A549 (cell line): ENCODE data around the gene CADPS2. TPM values are rescaled to one million over a fixed set of nuclear protein-coding genes. Genes with fewer than 3 reads are reported as not detected.

ENCODE experiments used
- ATAC-seq, 2 experiments: fragments of 200-7000 bp in 1 of 2; fragments of >200 bp in 1 of 2; cut with Nextera tagmentation in 1 of 2; cut with Tn5 transposase in 1 of 2; 3 replicates each; pipeline versions ENCODE4 v1.8.0 to v1.9.1; 2018 to 2020; ENCODE audit warnings: mild to moderate bottlenecking in 1 of 2, moderate library complexity in 1 of 2
- CTCF ChIA-PET: fragments of 300-600 bp; sonication (Branson Sonifier 250); formaldehyde crosslinking; extraction: SDS; loops from one replicate; lab custom pipeline; 2021; ENCODE audit warnings: antibody characterized with exemption, inconsistent platforms; lab: Yijun Ruan, JAX
- POLR2A ChIA-PET: fragments of 350-600 bp; formaldehyde crosslinking; extraction: SDS; loops from one replicate; lab custom pipeline; 2021; ENCODE audit warnings: antibody characterized with exemption, inconsistent platforms; lab: Yijun Ruan, JAX
- DNase-seq, 2 experiments: peaks; one replicate each; pipeline versions ENCODE4 v3.0.0 to v3.0.0-alpha.2; 2011 to 2016; ENCODE audit warnings: low read depth in 1 of 2, low spot score in 1 of 2
- FAIRE-seq: peaks from 2 replicates; lab custom pipeline; 2011; peaks lifted over from hg19 to GRCh38; lab: Jason Lieb, UNC
- H3K27ac ChIP-seq, 2 experiments: fragments of >200 bp; sonication (Bioruptor Twin); formaldehyde crosslinking; 3 replicates each; pipeline ENCODE4 v1.5.1; 2016 to 2017
- H3K4me1 ChIP-seq: fragments of >200 bp; sonication (Bioruptor Twin); formaldehyde crosslinking; 3 replicates; pipeline ENCODE4 v1.6.1; 2016
- H3K4me2 ChIP-seq: fragments of >200 bp; sonication (Bioruptor Twin); formaldehyde crosslinking; 3 replicates; pipeline ENCODE4 v1.6.1; 2016
- H3K4me3 ChIP-seq: fragments of >200 bp; sonication (Bioruptor Twin); formaldehyde crosslinking; 3 replicates; pipeline ENCODE4 v1.5.1; 2016
- H3K9me3 ChIP-seq: fragments of >200 bp; sonication (Bioruptor Twin); formaldehyde crosslinking; 3 replicates; pipeline ENCODE4 v1.6.1; 2016
- CBX8 ChIP-seq: fragments of 200-600 bp; sonication (generic); IDR thresholded peaks from 2 replicates; pipeline ENCODE4 v1.6.1; 2016
- CTCF ChIP-seq: fragments of >200 bp; sonication (Bioruptor Twin); formaldehyde crosslinking; IDR thresholded peaks from 3 replicates; pipeline ENCODE4 v1.5.1; 2016
- EHMT2 ChIP-seq: fragments of 200-600 bp; sonication (generic); IDR thresholded peaks from 2 replicates; pipeline ENCODE4 v1.6.1; 2016; ENCODE audit warnings: antibody characterized with exemption, low read depth, mild to moderate bottlenecking, moderate library complexity
- ESRRA ChIP-seq: fragments of 150-350 bp; IDR thresholded peaks from 2 replicates; pipeline ENCODE4 v1.6.1; 2014; ENCODE audit warnings: mild to moderate bottlenecking, low read length, borderline replicate concordance
- FOSB ChIP-seq: fragments of 250-450 bp; sonication (Bioruptor Pico); IDR thresholded peaks from 2 replicates; pipeline ENCODE4 v1.5.0; 2020; ENCODE audit warnings: mild to moderate bottlenecking, moderate library complexity
- HDAC2 ChIP-seq: fragments of 200-600 bp; sonication (generic); IDR thresholded peaks from 2 replicates; pipeline ENCODE4 v1.6.1; 2016
- HOXB13 ChIP-seq: fragments of 250-450 bp; sonication (Bioruptor Pico); IDR thresholded peaks from 2 replicates; pipeline ENCODE4 v1.5.0; 2020; ENCODE audit warnings: low read depth, mild to moderate bottlenecking, moderate library complexity
- MAFK ChIP-seq: fragments of 450-650 bp; IDR thresholded peaks from 2 replicates; pipeline ENCODE4 v1.6.1; 2014; ENCODE audit not compliant: partially characterized antibody
- NFE2L2 ChIP-seq: fragments of 150-350 bp; conservative IDR thresholded peaks from 2 replicates; pipeline ENCODE4 v1.6.1; 2014; ENCODE audit warnings: low read length
- NR3C1 ChIP-seq: fragments of >200 bp; sonication (Bioruptor Twin); formaldehyde crosslinking; IDR thresholded peaks from 3 replicates; pipeline ENCODE4 v1.6.1; 2017
- RAD21 ChIP-seq, 2 experiments: fragments of >200 bp in 1 of 2; sonication (Bioruptor Twin) in 1 of 2; formaldehyde crosslinking in 1 of 2; IDR thresholded peaks in 1 of 2; conservative IDR thresholded peaks in 1 of 2; 2 replicates in 1 of 2; 3 replicates in 1 of 2; pipeline ENCODE4 v1.6.1; 2012 to 2018; ENCODE audit warnings: inconsistent platforms in 1 of 2
- RARB ChIP-seq: fragments of 250-450 bp; sonication (Bioruptor Pico); IDR thresholded peaks from 2 replicates; pipeline ENCODE4 v1.8.0; 2021; ENCODE audit warnings: mild to moderate bottlenecking, moderate library complexity
- ZSCAN20 ChIP-seq: fragments of 250-450 bp; sonication (Bioruptor Pico); IDR thresholded peaks from 2 replicates; pipeline ENCODE4 v1.8.0; 2022; ENCODE audit warnings: mild to moderate bottlenecking, moderate library complexity
- WGBS: methylation state at CpG from one replicate; pipeline ENCODE4 v1.1.6; 2017; ENCODE audit errors: missing lambda C conversion rate; 5-methylcytosine and 5-hydroxymethylcytosine counted together
- polyA plus RNA-seq, 4 experiments: library from polyadenylated mRNA; depleted of rRNA in 3 of 4; stranded (reverse); fragments of >200 nt; fragmentation: RNase III in 1 of 4; extraction: RNeasy Plus Mini Kit Qiagen cat#74134 plus additional on column Dnase treatment in 1 of 4; gene quantifications; 2 replicates in 3 of 4; 3 replicates in 1 of 4; pipeline ENCODE4 v1.2.3, GENCODE V29; 2011 to 2017
- TF ChIP-seq, protein P1 (sequence below): fragments of 250-450 bp; sonication (Bioruptor Pico); IDR thresholded peaks from 2 replicates; pipeline ENCODE4 v1.5.0; 2020; ENCODE audit warnings: low read depth, mild to moderate bottlenecking, moderate library complexity
- TF ChIP-seq, protein P2 (sequence below): fragments of >200 bp; sonication (Bioruptor Twin); formaldehyde crosslinking; IDR thresholded peaks from 2 replicates; pipeline ENCODE4 v1.6.1; 2016
- TF ChIP-seq, protein P3 (sequence below): fragments of 200-600 bp; sonication (generic); IDR thresholded peaks from 2 replicates; pipeline ENCODE4 v1.6.1; 2016; ENCODE audit warnings: antibody characterized with exemption, mild to moderate bottlenecking, moderate library complexity

Gene CADPS2
- polyA plus RNA-seq, 2 of the 4 experiments (the other 2 are of a cell fraction): 0.04 to 0.10 TPM

- H3K9me3 ChIP-seq: no peaks in the 10 kb centered on the region
- FAIRE-seq: no peak
- no peak for ATAC-seq
- H3K4me1 ChIP-seq: no peaks in the 10 kb centered on the region
- H3K4me2 ChIP-seq: no peak overlapping the region
- no peak overlapping the region for H3K4me3 ChIP-seq
- CTCF ChIA-PET: no interaction called here
- H3K27ac ChIP-seq: no peak overlapping the region
- WGBS: 1% methylated on average over 2 of the region's 2 CpGs
- POLR2A ChIA-PET: no interaction called here
- no peak for DNase-seq
- TF ChIP-seq ZSCAN20 (CRISPR knock-in tag): no peak
- no peak for TF ChIP-seq FOSB (CRISPR knock-in tag)
- TF ChIP-seq, protein P1, sequence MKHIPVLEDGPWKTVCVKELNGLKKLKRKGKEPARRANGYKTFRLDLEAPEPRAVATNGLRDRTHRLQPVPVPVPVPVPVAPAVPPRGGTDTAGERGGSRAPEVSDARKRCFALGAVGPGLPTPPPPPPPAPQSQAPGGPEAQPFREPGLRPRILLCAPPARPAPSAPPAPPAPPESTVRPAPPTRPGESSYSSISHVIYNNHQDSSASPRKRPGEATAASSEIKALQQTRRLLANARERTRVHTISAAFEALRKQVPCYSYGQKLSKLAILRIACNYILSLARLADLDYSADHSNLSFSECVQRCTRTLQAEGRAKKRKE (CRISPR knock-in tag): no peak
- no peak for TF ChIP-seq CBX8
- no peak for TF ChIP-seq HOXB13 (CRISPR knock-in tag)
- TF ChIP-seq NFE2L2: no peak
- TF ChIP-seq, protein P2, sequence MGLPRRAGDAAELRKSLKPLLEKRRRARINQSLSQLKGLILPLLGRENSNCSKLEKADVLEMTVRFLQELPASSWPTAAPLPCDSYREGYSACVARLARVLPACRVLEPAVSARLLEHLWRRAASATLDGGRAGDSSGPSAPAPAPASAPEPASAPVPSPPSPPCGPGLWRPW: no peak
- TF ChIP-seq EHMT2: no peak
Measured at GRCh38 chr7:122846591-122846990, 39.7 kb downstream of the CADPS2 start.

GRCh38 chr7:122845286-122845685 is 41.0 kb downstream of the CADPS2 start:
- DNase-seq: no peak
- WGBS: 0% methylated on average over 3 of the region's 3 CpGs
- ChIA-PET CTCF (no interaction called here), POLR2A (no interaction called here)
- no peak for ATAC-seq
- H3K4me1 ChIP-seq: no peaks in the 10 kb centered on the region
- FAIRE-seq: no peak
- no peak overlapping the region for H3K4me2 ChIP-seq
- H3K9me3 ChIP-seq: no peaks in the 10 kb centered on the region
- TF ChIP-seq NR3C1 (no peak), MAFK (no peak), RARB (no peak), HOXB13 (CRISPR knock-in tag) (no peak), CTCF (no peak), RAD21 (conservative IDR thresholded peaks at IDR 0.05 in 1 of 2, IDR thresholded peaks at IDR 0.05 in 1 of 2) (no peak), ESRRA (no peak), HDAC2 (no peak)
- TF ChIP-seq, protein P3, sequence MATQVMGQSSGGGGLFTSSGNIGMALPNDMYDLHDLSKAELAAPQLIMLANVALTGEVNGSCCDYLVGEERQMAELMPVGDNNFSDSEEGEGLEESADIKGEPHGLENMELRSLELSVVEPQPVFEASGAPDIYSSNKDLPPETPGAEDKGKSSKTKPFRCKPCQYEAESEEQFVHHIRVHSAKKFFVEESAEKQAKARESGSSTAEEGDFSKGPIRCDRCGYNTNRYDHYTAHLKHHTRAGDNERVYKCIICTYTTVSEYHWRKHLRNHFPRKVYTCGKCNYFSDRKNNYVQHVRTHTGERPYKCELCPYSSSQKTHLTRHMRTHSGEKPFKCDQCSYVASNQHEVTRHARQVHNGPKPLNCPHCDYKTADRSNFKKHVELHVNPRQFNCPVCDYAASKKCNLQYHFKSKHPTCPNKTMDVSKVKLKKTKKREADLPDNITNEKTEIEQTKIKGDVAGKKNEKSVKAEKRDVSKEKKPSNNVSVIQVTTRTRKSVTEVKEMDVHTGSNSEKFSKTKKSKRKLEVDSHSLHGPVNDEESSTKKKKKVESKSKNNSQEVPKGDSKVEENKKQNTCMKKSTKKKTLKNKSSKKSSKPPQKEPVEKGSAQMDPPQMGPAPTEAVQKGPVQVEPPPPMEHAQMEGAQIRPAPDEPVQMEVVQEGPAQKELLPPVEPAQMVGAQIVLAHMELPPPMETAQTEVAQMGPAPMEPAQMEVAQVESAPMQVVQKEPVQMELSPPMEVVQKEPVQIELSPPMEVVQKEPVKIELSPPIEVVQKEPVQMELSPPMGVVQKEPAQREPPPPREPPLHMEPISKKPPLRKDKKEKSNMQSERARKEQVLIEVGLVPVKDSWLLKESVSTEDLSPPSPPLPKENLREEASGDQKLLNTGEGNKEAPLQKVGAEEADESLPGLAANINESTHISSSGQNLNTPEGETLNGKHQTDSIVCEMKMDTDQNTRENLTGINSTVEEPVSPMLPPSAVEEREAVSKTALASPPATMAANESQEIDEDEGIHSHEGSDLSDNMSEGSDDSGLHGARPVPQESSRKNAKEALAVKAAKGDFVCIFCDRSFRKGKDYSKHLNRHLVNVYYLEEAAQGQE: no peak
- TF ChIP-seq, protein P1 (CRISPR knock-in tag): no peak
- H3K27ac ChIP-seq: no peak overlapping the region
- H3K4me3 ChIP-seq: no peak overlapping the region
